ENCODE measurements around the gene CPNE4.
"Not testable (repeated sequence)": the region's sequence is repeated elsewhere in the genome, so short reads cannot be mapped to it uniquely, and the experiment has no call there.

The CPNE4 gene

DNA sequence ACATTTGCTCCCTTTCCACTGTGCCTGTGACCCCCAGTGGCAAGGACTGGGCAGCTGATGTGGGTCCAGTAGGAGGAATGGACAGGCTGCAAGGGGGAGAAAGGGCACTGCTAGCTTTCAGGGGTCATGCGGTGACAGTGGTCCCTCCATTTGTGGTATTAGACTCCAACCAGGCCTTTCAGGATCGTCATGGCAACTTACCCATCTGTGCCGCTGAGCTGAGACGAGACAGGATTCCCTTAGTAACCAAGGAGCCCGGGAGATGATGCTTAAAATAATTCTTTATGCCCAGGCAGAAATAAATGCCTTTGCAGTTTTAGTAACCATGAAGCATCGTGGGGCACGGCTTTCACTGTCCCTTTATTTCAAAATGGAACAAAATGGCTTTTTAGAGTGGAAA, 516.1 kb downstream of the CPNE4 start:
- no peak for DNase-seq

DNA sequence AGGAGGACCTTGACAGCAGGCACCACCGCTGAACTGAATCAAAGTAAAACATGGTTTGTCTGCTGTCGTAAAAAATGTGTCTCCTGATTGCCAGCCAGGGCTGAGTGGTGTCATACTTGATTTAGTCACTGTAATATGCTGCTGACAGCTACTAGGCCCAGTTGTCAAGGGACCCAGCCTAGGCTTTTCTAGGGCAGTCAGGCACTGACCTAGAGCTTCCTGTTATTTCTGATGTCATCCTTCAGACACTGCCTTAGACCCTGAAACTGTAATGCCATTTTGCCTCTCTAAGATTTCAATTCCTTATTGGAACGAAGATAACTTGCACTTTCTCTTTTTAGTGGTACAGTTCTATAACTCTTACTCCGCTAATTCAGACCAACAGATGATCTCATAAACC, 529.4 kb downstream of the CPNE4 start:
- DNase-seq, result no peak

DNA sequence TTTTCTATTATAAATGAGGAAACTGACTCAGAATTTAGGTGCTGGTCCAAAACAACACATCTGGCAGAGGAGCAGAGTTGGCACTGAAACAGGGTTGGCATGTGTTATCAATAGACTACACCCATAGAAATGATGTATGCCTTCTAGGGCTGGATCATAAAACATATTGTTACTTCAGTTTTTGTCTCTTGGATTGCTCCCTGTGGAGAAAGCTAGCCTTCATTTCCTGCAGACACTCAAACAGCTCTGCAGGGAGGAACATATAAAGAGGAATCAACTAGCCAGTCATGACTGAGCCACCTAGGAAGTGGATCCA, 531.5 kb downstream of the CPNE4 start:
- no peak for DNase-seq

DNA sequence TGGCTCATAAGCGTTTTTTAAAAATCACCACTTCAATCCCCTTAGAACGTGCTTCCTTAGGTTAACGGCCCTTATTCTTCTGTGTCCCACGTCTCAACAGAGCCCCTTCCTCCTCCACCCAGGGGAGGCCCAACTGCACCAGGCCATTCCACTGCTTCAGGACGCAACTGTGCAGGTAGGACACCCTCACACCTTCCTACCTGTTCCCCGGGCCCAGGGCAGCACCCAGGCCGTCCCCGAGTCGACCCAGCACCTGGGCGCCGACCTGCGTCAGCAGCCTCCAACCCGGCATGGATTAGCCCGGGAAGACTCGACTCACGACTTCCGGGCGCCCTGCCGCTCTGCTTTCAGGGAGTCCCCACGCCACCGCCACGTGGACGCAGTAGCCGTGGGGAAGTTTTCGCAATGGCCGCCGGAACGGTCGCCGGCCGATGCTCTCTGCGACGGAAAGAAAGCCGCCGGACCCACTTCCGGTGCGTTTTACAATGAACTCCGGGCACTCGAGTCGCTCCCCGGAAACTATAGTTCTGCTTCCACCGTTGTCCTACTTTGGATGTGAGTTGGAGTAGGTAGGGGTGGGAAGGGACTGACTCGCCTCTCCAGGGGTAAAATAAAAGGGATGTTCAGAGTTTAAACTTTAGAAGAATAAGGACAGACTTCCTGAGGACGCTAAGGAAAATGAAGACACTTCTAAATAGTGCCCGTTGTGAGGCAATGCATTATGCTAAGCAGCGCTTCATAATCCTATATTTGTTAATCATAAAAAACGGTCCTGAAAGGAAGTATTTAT, 532.1 kb downstream of the CPNE4 start, which contains the start of gene MRPL3:
Gene MRPL3 (minus strand): TSS at position 442 of the 790 bp plus-strand sequence. CDS start 150 bp downstream, at position 292.
- DNase-seq, result peak; percentile 93 to 95

DNA sequence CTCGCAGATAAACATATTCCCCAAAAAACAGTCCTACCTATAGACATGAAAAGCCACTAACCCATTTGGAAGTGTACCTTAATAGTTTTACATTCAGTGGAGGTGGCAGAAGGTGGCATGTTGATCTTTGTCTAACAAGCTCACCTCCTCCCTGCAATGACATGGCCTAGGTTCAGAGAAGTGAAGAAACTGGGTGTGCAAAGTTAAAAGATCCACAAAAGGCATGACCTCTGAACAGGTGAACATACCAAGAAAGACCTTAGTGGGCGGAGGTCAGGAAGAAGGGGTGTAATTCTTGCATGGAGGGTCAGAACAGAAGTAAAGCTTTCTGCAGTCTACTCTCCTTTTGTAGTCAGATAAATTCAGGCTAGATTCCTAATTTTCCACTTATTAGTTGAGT, 532.9 kb downstream of the CPNE4 start:
- DNase-seq, result peak; percentile 7 to 23

DNA sequence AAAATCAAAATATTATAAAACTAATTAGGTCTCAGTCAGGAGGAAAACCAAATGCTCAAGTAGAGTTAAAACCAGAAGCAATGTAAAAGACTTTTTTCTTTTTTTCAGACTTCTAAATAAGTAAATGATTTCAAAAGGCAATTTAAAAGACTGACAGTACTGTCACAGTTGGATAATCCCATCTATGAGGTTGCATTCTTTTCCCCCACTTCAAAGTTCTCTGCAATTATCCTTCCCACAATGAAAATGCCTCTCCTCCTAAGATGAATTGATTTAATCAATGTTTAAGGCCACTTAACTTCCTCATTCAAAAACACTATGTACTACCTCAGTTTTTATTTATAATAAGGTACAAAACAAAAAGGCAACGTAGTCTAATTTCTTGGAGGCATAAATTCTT, 540.1 kb downstream of the CPNE4 start:
- no peak for DNase-seq

DNA sequence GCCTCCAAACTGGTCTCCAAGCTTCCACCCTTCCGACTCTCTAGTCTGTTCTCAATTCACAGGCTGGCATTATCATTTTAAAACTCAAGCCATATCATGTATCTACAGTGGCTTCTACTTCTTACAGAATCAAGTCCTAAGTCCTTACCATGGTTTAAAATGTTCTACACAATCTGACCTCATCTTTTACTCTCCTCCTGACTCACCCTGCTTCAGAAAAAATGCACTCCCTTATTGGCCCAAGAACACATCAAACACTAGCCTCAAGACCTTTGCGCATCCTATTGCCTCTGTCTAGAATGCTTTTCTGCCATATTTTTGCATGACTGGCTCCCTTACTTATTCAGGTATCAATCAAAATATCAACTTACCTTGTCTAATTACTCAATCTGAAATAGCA, 543.0 kb downstream of the CPNE4 start:
- no peak for DNase-seq

DNA sequence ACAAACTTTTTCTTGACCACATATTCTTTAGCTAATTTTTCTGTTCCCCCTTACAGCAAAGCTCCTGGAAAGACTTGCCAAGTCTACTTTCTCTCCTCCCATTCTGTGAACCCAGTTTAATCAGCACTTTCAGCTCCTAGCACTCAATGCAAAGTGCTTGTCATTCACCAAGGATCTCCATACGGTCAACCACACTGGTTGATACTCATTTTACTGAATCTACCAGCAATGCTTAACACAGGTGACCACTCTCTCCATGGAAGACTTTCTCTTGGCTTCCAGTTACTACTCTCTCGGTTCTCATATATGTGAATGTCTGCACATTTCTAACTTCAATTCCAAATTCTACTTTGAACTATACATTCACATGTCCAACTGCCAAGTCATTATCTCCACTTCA, 543.7 kb downstream of the CPNE4 start:
- no peak for DNase-seq

DNA sequence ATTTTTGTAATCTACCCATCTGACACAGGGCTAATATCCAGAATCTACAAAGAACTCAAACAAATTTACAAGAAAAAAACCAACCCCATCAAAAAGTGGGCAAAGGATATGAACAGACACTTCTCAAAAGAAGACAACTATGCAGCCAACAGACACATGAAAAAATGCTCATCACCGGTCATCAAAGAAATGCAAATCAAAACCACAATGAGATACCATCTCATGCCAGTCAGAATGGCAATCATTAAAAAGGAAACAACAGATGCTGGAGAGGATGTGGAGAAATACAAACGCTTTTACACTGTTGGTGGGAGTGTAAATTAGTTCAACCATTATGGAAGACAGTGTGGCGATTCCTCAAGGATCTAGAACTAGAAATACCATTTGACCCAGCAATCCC, 548.3 kb downstream of the CPNE4 start:
- not testable (repeated sequence) for DNase-seq

DNA sequence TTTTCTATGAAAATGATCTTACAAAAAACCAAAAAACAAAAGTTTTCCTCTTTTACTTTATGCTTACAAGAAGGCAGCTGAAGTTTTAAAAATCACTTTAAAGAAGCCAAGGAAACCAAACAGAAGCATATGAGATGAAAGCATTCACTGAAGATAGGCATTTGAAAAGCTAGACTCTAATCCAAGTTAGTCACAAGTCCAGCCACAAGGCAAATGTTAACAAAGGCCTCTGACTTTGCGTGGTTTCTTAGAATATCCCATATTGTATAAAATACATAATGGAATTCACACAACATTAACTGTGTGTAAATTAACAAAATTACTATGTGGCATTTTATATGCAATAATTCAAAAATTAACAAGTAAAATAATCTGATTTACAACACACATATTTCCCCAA, 549.7 kb downstream of the CPNE4 start:
- DNase-seq, result no peak

DNA sequence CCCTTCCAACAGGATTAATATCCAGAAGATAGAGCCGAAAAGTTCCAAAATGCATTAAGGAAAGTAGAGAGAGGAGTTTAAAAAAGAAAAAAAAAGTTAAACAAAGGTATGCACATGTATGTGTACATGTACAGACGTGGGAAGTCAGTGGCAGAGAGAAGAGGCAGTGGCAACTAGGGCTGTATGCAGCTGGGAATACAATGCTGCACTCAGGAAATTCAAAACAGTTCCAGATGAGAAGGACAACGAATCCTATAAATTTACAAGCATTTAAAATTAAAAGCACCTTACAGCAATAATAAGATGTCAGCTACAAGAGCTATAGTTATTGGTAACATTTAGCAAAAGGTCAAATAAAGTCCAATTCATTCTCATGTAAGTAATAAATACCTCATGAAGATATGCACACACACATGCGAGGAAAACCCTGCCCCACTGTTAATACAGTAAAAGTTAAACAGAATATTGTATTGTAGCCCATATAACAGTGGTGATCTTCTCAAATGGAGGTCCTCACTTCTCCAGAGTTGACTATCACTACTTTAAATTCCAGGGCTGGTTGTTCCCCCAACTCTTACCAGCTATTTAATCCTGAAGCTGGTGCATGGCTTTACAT, 550.2 kb downstream of the CPNE4 start:
- no peak for DNase-seq
